DND-41 (cell line): Measurements from ENCODE around the gene BTG3.

Experiments used
- EZH2 ChIP-seq: IDR thresholded peaks from 3 replicates; pipeline ENCODE4 v1.6.1; 2012; ENCODE audit warnings: borderline replicate concordance, low read depth, mild to moderate bottlenecking, moderate library complexity, low read length, inconsistent platforms; ENCODE audit not compliant: severe bottlenecking
- TF ChIP-seq, protein P1 (sequence below): IDR thresholded peaks from 2 replicates; pipeline ENCODE4 v1.5.1; 2012; ENCODE audit warnings: borderline replicate concordance, low read length, moderate library complexity, mild to moderate bottlenecking; ENCODE audit not compliant: poor library complexity, severe bottlenecking; ENCODE audit errors: extremely low read depth

DNA sequence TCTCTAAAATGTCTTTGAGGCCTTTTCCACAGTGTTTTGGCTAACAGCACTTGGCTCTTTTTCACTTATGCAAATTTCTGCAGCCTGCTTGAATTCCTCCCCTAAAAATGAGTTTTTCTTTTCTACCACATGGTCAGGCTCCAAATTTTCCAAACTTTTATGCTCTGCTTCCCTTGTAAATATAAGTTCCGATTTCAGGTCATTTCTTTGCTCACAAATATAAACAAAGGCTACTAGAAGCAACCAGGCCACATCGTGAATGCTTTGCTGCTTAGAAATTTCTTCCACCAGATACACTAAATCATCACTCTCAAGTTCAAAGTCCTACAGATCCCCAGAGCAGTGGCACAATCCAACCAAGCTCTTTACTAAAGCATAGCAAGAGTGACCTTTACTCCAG is 28.1 kb upstream of the BTG3 start:
- TF ChIP-seq, protein P1, sequence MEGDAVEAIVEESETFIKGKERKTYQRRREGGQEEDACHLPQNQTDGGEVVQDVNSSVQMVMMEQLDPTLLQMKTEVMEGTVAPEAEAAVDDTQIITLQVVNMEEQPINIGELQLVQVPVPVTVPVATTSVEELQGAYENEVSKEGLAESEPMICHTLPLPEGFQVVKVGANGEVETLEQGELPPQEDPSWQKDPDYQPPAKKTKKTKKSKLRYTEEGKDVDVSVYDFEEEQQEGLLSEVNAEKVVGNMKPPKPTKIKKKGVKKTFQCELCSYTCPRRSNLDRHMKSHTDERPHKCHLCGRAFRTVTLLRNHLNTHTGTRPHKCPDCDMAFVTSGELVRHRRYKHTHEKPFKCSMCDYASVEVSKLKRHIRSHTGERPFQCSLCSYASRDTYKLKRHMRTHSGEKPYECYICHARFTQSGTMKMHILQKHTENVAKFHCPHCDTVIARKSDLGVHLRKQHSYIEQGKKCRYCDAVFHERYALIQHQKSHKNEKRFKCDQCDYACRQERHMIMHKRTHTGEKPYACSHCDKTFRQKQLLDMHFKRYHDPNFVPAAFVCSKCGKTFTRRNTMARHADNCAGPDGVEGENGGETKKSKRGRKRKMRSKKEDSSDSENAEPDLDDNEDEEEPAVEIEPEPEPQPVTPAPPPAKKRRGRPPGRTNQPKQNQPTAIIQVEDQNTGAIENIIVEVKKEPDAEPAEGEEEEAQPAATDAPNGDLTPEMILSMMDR, result no peak
- no peak for TF ChIP-seq EZH2
